Choroid plexus epithelial cell (primary cell): ENCODE data around the gene AMIGO2.
A peak's percentile ranks its signal among the peaks of the same experiment; 100 is the strongest.

Experiments used
- DNase-seq: peaks from one replicate; pipeline ENCODE4 v3.0.0-alpha.2; 2010; ENCODE audit warnings: low read depth
- H3K4me3 ChIP-seq: 2 replicates; pipeline ENCODE4 v1.5.1; 2011; ENCODE audit warnings: low read depth, mild to moderate bottlenecking, control low read depth, low read length, moderate library complexity
- TF ChIP-seq, protein P1 (sequence below): conservative IDR thresholded peaks from 2 replicates; pipeline ENCODE4 v1.5.1; 2011; ENCODE audit warnings: low read depth, mild to moderate bottlenecking, control low read depth, inconsistent platforms, low read length, moderate library complexity

The AMIGO2 gene

GRCh38 chr12:47033789-47034555 is 45.8 kb downstream of the AMIGO2 start:
- DNase-seq, result no peak
- TF ChIP-seq, protein P1, sequence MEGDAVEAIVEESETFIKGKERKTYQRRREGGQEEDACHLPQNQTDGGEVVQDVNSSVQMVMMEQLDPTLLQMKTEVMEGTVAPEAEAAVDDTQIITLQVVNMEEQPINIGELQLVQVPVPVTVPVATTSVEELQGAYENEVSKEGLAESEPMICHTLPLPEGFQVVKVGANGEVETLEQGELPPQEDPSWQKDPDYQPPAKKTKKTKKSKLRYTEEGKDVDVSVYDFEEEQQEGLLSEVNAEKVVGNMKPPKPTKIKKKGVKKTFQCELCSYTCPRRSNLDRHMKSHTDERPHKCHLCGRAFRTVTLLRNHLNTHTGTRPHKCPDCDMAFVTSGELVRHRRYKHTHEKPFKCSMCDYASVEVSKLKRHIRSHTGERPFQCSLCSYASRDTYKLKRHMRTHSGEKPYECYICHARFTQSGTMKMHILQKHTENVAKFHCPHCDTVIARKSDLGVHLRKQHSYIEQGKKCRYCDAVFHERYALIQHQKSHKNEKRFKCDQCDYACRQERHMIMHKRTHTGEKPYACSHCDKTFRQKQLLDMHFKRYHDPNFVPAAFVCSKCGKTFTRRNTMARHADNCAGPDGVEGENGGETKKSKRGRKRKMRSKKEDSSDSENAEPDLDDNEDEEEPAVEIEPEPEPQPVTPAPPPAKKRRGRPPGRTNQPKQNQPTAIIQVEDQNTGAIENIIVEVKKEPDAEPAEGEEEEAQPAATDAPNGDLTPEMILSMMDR, result no peak
- H3K4me3 ChIP-seq, result no peak overlapping the region

GRCh38 chr12:47033081-47033480 is 46.7 kb downstream of the AMIGO2 start:
- TF ChIP-seq, protein P1, result no peak
- H3K4me3 ChIP-seq, result no peak overlapping the region
- DNase-seq, result peak; percentile 74

GRCh38 chr12:47032644-47033043 is 47.1 kb downstream of the AMIGO2 start:
- no peak overlapping the region for H3K4me3 ChIP-seq
- DNase-seq, result peak; percentile 87
- TF ChIP-seq, protein P1, result peak; percentile 55

DNA sequence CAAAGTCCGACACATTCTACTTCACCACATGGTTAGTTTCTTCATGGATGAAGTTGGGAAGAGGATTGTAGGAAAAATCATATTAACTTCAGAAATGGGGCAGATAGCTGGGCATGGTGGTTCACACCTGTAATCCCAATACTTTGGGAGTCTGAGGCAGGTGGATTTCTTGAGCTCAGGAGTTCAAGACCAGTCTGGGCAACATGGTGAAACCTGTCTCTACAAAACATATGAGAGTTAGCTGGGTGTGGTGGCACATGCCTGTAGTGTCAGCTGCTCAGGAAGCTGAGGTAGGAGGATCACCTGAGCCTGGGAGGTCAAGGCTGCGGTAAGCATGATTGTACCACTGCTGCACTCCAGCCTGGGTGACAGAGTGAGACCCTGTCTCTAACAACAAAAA is 49.9 kb downstream of the AMIGO2 start:
- no peak overlapping the region for H3K4me3 ChIP-seq
- DNase-seq, result no peak
- TF ChIP-seq, protein P1, result no peak

- DNase-seq, result no peak
- TF ChIP-seq, protein P1, result no peak
- H3K4me3 ChIP-seq, result no peak overlapping the region
Measured at GRCh38 chr12:47028981-47029708, 50.6 kb downstream of the AMIGO2 start.

GRCh38 chr12:47028186-47028585 is 51.6 kb downstream of the AMIGO2 start:
- TF ChIP-seq, protein P1, result no peak
- H3K4me3 ChIP-seq, result no peak overlapping the region
- no peak for DNase-seq
